Kidney (tissue), 14 donors: ENCODE data around the gene SPTBN5. TPM values are rescaled to one million over a fixed set of nuclear protein-coding genes. Genes with fewer than 3 reads are reported as not detected.

Experiments used
- DNase-seq, 5 donors: peaks; one replicate each; pipeline ENCODE4 v3.0.0-alpha.2; 2013 to 2020
- FAIRE-seq: peaks from 2 replicates; lab custom pipeline; 2012; peaks lifted over from hg19 to GRCh38; lab: Jason Lieb, UNC
- H3K27ac ChIP-seq, 2 donors: one replicate each; pipeline ENCODE4 v1.7.0; 2013; ENCODE audit warnings: low read depth in 2 of 2, low read length in 2 of 2, inconsistent platforms in 1 of 2
- H3K27me3 ChIP-seq: one replicate; pipeline ENCODE4 v1.7.1; 2013; ENCODE audit warnings: low read length, inconsistent platforms; ENCODE audit not compliant: control insufficient read depth, insufficient read depth
- H3K36me3 ChIP-seq, 3 donors: one replicate each; pipeline versions ENCODE4 v1.7.0 to v1.7.1; 2013; ENCODE audit warnings: low read length in 3 of 3, control low read depth in 1 of 3, inconsistent platforms in 1 of 3; ENCODE audit not compliant: insufficient read depth in 3 of 3, control insufficient read depth in 2 of 3
- H3K4me1 ChIP-seq, 3 donors: one replicate each; pipeline versions ENCODE4 v1.7.0 to v1.7.1; 2013; ENCODE audit warnings: low read length in 3 of 3, inconsistent platforms in 1 of 3, low read depth in 1 of 3; ENCODE audit not compliant: control insufficient read depth in 2 of 3, insufficient read depth in 2 of 3
- H3K4me3 ChIP-seq, 3 donors: one replicate each; pipeline versions ENCODE4 v1.7.0 to v1.8.1; 2013; ENCODE audit warnings: low read length in 3 of 3, control low read depth in 1 of 3, inconsistent platforms in 1 of 3
- H3K9ac ChIP-seq, 3 donors: one replicate each; pipeline versions ENCODE4 v1.7.0 to v1.7.1; 2013; ENCODE audit warnings: low read length in 3 of 3, control low read depth in 1 of 3, inconsistent platforms in 1 of 3
- H3K9me3 ChIP-seq, 3 donors: one replicate each; pipeline versions ENCODE4 v1.7.0 to v1.7.1; 2013; ENCODE audit warnings: low read length in 3 of 3, control low read depth in 1 of 3, inconsistent platforms in 1 of 3; ENCODE audit not compliant: control insufficient read depth in 2 of 3, insufficient read depth in 1 of 3
- CTCF ChIP-seq: IDR thresholded peaks from 3 replicates; pipeline ENCODE4 v1.5.1; 2012; ENCODE audit warnings: mild to moderate bottlenecking, moderate library complexity, borderline replicate concordance; ENCODE audit not compliant: insufficient read depth; ENCODE audit errors: extremely low read depth
- intact Hi-C: fragments of 100-400 bp; cut with DNase I; formaldehyde crosslinking; loops from one replicate; pipeline ENCODE4 v1.11.1; 2022
- polyA plus RNA-seq: library from polyadenylated mRNA; stranded (reverse); fragments of 350-450 nt; fragmentation: Illumina TruSeq; extraction: RNeasy Lipid Tissue Mini Kit (QIAGEN cat#74804); gene quantifications from one replicate; pipeline ENCODE4 v1.2.3, GENCODE V29; 2014; ENCODE audit warnings: low read depth, low replicate concordance; ENCODE audit not compliant: insufficient read depth
- total RNA-seq: library from RNA; stranded (reverse); fragmentation: NEBNext Ultra II Directional; extraction: Animal tissue kit (Norgen Biotek cat#: 25700); gene quantifications from one replicate; pipeline ENCODE4 v1.2.1, GENCODE V29; 2021
- donor health status: control.
- donor health status: control.
- donor health status: control.
- donor health status: control.
- donor health status: control.
- donor health status: DM: yes; HTN: yes; CAD: no.
- donor health status: Normal renal cell carcinoma (clear cell type).

Gene SPTBN5
- total and polyA plus RNA-seq, 2 donors from 2014 or later = 1.2 to 2.6 TPM

GRCh38 chr15:41823502-41823901 lies 70.4 kb downstream of the SPTBN5 start:
- Histone ChIP-seq H3K36me3 (peaks cover 2 to 20% (median 13%) of the 10 kb centered on the region in 3 donors), H3K9ac (no peak overlapping the region), H3K4me3 (no peak overlapping the region), H3K9me3 (no peaks in the 10 kb centered on the region), H3K27ac (no peak overlapping the region), H3K27me3 (no peaks in the 10 kb centered on the region), H3K4me1 (peaks cover 0 to 4% (median under 1%) of the 10 kb centered on the region in 3 donors)
- intact Hi-C loops = no loop called here
- peak in 1 of 5 donors; percentile 52 for DNase-seq
- no peak for TF ChIP-seq CTCF
- FAIRE-seq = no peak

GRCh38 chr15:41822957-41823356 lies 70.9 kb downstream of the SPTBN5 start:
- no peak overlapping the region for H3K27ac ChIP-seq
- TF ChIP-seq CTCF = no peak
- intact Hi-C loops = no loop called here
- no peak overlapping the region for H3K4me3 ChIP-seq
- H3K9ac ChIP-seq = no peak overlapping the region
- no peaks in the 10 kb centered on the region for H3K9me3 ChIP-seq
- H3K4me1 ChIP-seq = peaks cover 0 to 4% (median 0%) of the 10 kb centered on the region in 3 donors
- DNase-seq (peak in 1 of 5 donors; percentile 64), FAIRE-seq (no peak)
- no peaks in the 10 kb centered on the region for H3K27me3 ChIP-seq
- peaks cover 2 to 23% (median 18%) of the 10 kb centered on the region in 3 donors for H3K36me3 ChIP-seq

- no peak overlapping the region for H3K27ac ChIP-seq
- peaks cover 2 to 27% (median 23%) of the 10 kb centered on the region in 3 donors for H3K36me3 ChIP-seq
- H3K4me1 ChIP-seq = peaks cover 0 to 4% (median 0%) of the 10 kb centered on the region in 3 donors
- peak in 1 of 5 donors; percentile 16 for DNase-seq
- H3K4me3 ChIP-seq = no peak overlapping the region
- no peaks in the 10 kb centered on the region for H3K9me3 ChIP-seq
- no peak for TF ChIP-seq CTCF
- no peak for FAIRE-seq
- H3K27me3 ChIP-seq = no peaks in the 10 kb centered on the region
- H3K9ac ChIP-seq = no peak overlapping the region
- intact Hi-C loops = no loop called here
These were observed 71.4 kb downstream of the SPTBN5 start for GRCh38 chr15:41822471-41822870.

GRCh38 chr15:41821831-41822230 lies 72.0 kb downstream of the SPTBN5 start:
- Histone ChIP-seq H3K4me1 (peaks cover 0 to 4% (median 0%) of the 10 kb centered on the region in 3 donors), H3K9me3 (no peaks in the 10 kb centered on the region), H3K27ac (no peak overlapping the region), H3K9ac (no peak overlapping the region), H3K36me3 (peaks cover 2 to 29% (median 26%) of the 10 kb centered on the region in 3 donors), H3K27me3 (no peaks in the 10 kb centered on the region), H3K4me3 (no peak overlapping the region)
- DNase-seq (peak in 1 of 5 donors; percentile 56), FAIRE-seq (no peak)
- no peak for TF ChIP-seq CTCF
- intact Hi-C loops = no loop called here
